ENCODE measurements around the gene MYOG. TPM values are rescaled to one million over a fixed set of nuclear protein-coding genes. Genes with fewer than 3 reads are reported as not detected.

The MYOG gene
- total and polyA plus RNA-seq, 2 of the 4 experiments (the other 2 are of a cell fraction) = not detected

GRCh38 chr1:203036537-203036936, 49.3 kb downstream of the MYOG start:
- no peaks in the 10 kb centered on the region for H3K36me3 ChIP-seq (ENCODE audit: control insufficient read depth, insufficient read depth, low read length)
- H4K91ac ChIP-seq (ENCODE audit: insufficient read depth, low read depth, low read length) = no peak overlapping the region
- no peak overlapping the region for H2AK9ac ChIP-seq (replicated peaks; ENCODE audit: low read depth, low read length, poor library complexity)
- ChIA-PET CTCF (interaction anchor here (7.2 kb wide), 1 partner anchor 180 kb away, joined by 49 read pairs; no protein-coding TSS in a partner anchor), POLR2A (ENCODE audit: unreplicated experiment) (no interaction called here)
- H4K8ac ChIP-seq (ENCODE audit: low read depth in 2 of 2, low read length in 2 of 2) = no peak overlapping the region
- H3K9me3 ChIP-seq (ENCODE audit: control insufficient read depth, insufficient read depth, low read length) = no peaks in the 10 kb centered on the region
- no peak overlapping the region for H3K4me2 ChIP-seq (ENCODE audit: low read depth, low read length)
- peaks cover 18% of the 10 kb centered on the region for H4K20me1 ChIP-seq (ENCODE audit: insufficient read depth, low read length)
- no peak overlapping the region for H2AFZ ChIP-seq (replicated peaks; ENCODE audit: low read length, poor library complexity)
- BruUV-seq (replicated peaks) = no TSS peak
- no CpG with 5 or more reads among the region's 2 CpGs for WGBS, 2 experiments (ENCODE audit: extremely low coverage in 2 of 2, insufficient read length in 1 of 2)
- peak overlapping the region; percentile 30; the same call in 1 of the 2 replicates for H2AK5ac ChIP-seq (ENCODE audit: low read depth, low read length)
- H3K4ac ChIP-seq (ENCODE audit: low read depth, low read length) = no peak overlapping the region
- H3K27ac ChIP-seq (ENCODE audit: insufficient read depth, low read length) = no peak overlapping the region
- no peak for ATAC-seq (ENCODE audit: low read depth)
- dilution Hi-C loops (cut with HindIII; ENCODE audit: low sequenced_read_pairs, unreplicated experiment) (no loop called here), intact Hi-C loops (cut with micrococcal nuclease) (loop anchor here (5.0 to 10.0 kb wide), 3 partner anchors 81 to 448 kb away; no protein-coding TSS in a partner anchor), in situ Hi-C loops (cut with MboI; ENCODE audit: low sequenced_read_pairs) (loop anchor here (5.0 kb wide), 1 partner anchor 181 kb away; no protein-coding TSS in a partner anchor)
- no peak for DNase-seq
- no peak overlapping the region for H3K18ac ChIP-seq (ENCODE audit: low read depth, low read length)
- no peak overlapping the region for H2BK15ac ChIP-seq (ENCODE audit: low read depth, low read length)
- no peak overlapping the region for H3K23ac ChIP-seq (ENCODE audit: low read depth, low read length)
- H3K79me1 ChIP-seq (ENCODE audit: low read depth in 1 of 2, low read length in 2 of 2) = peaks cover 0 to 7% of the 10 kb centered on the region in 2 experiments; a peak in 2 of 4 replicates
- H3K4me3 ChIP-seq (ENCODE audit: insufficient read depth, low read depth, low read length) = no peak overlapping the region
- no peak overlapping the region for H2BK20ac ChIP-seq (ENCODE audit: low read depth, low read length)
- H3K27me3 ChIP-seq (ENCODE audit: control insufficient read depth, insufficient read depth, low read length) = no peaks in the 10 kb centered on the region
- 0 out of 2 replicates have a peak, but pooled peaks cover 5% of the 10 kb centered on the region for H3K9me1 ChIP-seq (ENCODE audit: insufficient read depth, low read length)
- no peak for TF ChIP-seq BHLHE40 (IDR thresholded peaks at IDR 0.05; ENCODE audit: low read depth, low read length)
- TF ChIP-seq RAD21 (IDR thresholded peaks at IDR 0.05; ENCODE audit: low read length) = no peak
- no peak for TF ChIP-seq CTCF (conservative IDR thresholded peaks at IDR 0.05; ENCODE audit: low read depth, low read length)
- no peak for TF ChIP-seq SMC3 (IDR thresholded peaks at IDR 0.05; ENCODE audit: low read depth, low read length)
- no peak for TF ChIP-seq POLR2A (IDR thresholded peaks at IDR 0.05; ENCODE audit: low read depth, low read length)
- TF ChIP-seq MAFK (IDR thresholded peaks at IDR 0.05; ENCODE audit: low read depth, low read length) = no peak
- TF ChIP-seq CHD1 (IDR thresholded peaks at IDR 0.05; ENCODE audit: low read depth, low read length) = no peak
- TF ChIP-seq MXI1 (IDR thresholded peaks at IDR 0.05; ENCODE audit: borderline replicate concordance, low read depth, low read length) = no peak
- no peak for TF ChIP-seq FOS (IDR thresholded peaks at IDR 0.05; ENCODE audit: low read depth, low read length)
- TF ChIP-seq CEBPB (IDR thresholded peaks at IDR 0.05; ENCODE audit: low read depth, low read length) = no peak
- no peak for TF ChIP-seq USF2 (IDR thresholded peaks at IDR 0.05; ENCODE audit: low read depth, low read length)
- no peak for TF ChIP-seq ELK1 (IDR thresholded peaks at IDR 0.05; ENCODE audit: borderline replicate concordance, low read depth, low read length)
- TF ChIP-seq RFX5 (IDR thresholded peaks at IDR 0.05; ENCODE audit: low read depth, low read length) = no peak
- no peak for TF ChIP-seq MAZ (IDR thresholded peaks at IDR 0.05; ENCODE audit: borderline replicate concordance, low read depth, low read length)
- no peak for TF ChIP-seq NFE2L2 (IDR thresholded peaks at IDR 0.05; ENCODE audit: low read depth, low read length)
- no peak for TF ChIP-seq RCOR1 (IDR thresholded peaks at IDR 0.05; ENCODE audit: insufficient replicate concordance, low read length)
- H3K14ac ChIP-seq (replicated peaks; ENCODE audit: low read depth, low read length) = no peak overlapping the region
- H4K5ac ChIP-seq (ENCODE audit: low read depth, low read length) = no peak overlapping the region
- H3K4me1 ChIP-seq (ENCODE audit: control insufficient read depth, insufficient read depth, low read length) = peaks cover 19% of the 10 kb centered on the region
- H3K9ac ChIP-seq (ENCODE audit: low read depth, low read length) = no peak overlapping the region
- no peak overlapping the region for H3K56ac ChIP-seq (ENCODE audit: extremely low read depth, insufficient read depth, low read length)
- no peak overlapping the region for H2BK120ac ChIP-seq (ENCODE audit: low read depth, low read length)
- no peak overlapping the region for H2BK5ac ChIP-seq (ENCODE audit: low read depth, low read length, poor library complexity, severe bottlenecking)

All from IMR-90 (cell line).